NCI-H2196 (cell line): ENCODE data around the gene DENND1C.

ENCODE experiments used
- DNase-seq: peaks from one replicate; lab custom pipeline; 2025; ENCODE audit not compliant: unreplicated experiment; lab: John Stamatoyannopoulos, UW

DENND1C gene, protein sequence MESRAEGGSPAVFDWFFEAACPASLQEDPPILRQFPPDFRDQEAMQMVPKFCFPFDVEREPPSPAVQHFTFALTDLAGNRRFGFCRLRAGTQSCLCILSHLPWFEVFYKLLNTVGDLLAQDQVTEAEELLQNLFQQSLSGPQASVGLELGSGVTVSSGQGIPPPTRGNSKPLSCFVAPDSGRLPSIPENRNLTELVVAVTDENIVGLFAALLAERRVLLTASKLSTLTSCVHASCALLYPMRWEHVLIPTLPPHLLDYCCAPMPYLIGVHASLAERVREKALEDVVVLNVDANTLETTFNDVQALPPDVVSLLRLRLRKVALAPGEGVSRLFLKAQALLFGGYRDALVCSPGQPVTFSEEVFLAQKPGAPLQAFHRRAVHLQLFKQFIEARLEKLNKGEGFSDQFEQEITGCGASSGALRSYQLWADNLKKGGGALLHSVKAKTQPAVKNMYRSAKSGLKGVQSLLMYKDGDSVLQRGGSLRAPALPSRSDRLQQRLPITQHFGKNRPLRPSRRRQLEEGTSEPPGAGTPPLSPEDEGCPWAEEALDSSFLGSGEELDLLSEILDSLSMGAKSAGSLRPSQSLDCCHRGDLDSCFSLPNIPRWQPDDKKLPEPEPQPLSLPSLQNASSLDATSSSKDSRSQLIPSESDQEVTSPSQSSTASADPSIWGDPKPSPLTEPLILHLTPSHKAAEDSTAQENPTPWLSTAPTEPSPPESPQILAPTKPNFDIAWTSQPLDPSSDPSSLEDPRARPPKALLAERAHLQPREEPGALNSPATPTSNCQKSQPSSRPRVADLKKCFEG

DNA sequence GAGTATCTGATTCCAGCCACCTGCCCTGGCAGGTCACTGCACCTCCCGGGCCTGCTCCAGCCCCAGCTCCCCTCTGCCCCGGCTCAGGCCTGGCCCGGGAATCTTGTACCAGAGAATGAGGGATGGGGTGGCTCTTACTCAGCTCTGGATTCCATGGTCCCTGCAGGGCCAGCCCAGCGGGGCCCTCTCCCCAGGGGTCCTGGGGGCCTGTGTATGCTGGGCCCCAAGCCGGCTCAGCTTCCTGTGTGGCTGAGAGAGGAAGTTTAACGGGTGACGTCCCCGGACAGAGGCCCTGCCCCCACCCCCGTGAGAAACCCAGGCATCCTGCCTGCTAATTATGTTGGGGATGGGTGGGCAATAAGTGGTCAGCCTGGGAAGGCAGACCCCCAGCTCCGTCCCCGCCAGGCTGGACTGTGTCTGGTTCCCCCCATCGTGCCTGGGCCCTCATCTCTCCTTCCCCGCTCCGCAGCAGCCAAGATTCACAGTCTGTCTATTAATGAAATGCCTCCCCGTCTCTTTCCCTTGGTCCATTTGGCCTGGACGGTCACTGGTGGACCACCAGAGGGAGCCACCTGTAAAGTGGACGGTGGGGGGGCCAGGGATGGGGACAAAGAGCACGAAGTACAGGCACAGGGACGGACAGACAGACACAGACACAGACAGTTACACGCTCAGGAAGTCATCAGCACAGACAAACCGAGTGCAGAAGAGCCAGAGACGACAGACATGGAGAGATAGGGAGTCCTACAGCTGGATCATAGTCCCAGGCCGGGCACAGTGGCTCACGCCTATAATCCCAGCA lies at the start of gene DENND1C:
Gene DENND1C, minus strand, starts transcription at position 247 of the 802 bp plus-strand sequence. Its CDS starts 92 bp downstream, at position 155.
- peak; percentile 5 for DNase-seq

DNA sequence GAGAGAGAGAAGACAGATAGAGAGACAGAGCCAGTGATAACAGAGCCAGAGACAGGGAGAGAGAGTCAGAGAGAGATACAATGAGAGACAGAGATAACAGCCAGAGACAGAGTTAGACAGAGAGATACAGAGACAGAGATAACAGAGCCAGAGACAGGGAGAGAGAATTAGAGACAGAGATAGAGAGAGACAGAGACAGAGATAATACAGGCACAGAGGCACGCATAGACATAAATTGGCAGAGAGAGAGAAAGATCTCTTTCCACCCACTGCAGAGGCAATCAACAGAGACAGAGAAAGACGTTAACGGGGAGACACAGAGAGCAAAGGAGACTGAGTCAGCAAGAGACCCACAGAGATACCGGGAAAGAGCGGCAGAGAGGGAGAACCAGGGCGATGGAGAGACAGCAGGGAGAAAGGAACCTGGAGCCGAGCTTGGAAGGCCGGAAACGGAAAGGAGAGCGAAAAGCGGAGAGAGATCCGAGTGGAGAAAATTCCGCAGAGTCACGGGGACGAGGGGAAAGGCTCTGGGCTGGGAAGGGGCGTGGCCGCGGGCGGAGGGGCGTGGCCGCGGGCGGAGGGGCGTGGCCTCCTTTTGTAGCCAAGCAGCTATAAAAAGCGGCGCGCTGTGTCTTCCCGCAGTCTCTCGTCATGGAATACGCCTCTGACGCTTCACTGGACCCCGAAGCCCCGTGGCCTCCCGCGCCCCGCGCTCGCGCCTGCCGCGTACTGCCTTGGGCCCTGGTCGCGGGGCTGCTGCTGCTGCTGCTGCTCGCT lies 49.0 kb upstream of the DENND1C start, which contains the start of gene TNFSF9:
Gene TNFSF9, plus strand, starts transcription at position 641 of the 777 bp plus-strand sequence. Its CDS starts 11 bp downstream, at position 652.
- DNase-seq, result peak; percentile 76

DNA sequence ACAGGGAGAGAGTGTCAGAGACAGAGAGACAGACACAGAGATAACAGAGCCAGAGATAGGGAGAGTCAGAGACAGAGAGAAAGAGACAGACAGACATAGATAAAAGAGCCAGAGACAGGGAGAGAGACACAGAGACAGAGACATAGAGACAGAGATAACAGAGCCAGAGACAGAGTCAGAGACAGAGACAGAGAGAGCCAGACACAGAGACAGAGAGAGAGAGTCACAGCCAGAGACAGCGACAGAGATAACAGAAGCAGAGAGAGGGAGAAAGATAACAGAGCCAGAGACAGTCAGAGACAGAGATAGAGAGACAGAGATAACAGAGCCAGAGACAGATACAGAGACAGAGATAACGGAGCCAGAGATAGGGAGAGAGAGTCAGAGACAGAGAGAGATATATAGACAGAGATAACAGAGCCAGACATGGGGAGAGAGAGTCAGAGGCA lies 48.4 kb upstream of the DENND1C start:
- no peak for DNase-seq

DNA sequence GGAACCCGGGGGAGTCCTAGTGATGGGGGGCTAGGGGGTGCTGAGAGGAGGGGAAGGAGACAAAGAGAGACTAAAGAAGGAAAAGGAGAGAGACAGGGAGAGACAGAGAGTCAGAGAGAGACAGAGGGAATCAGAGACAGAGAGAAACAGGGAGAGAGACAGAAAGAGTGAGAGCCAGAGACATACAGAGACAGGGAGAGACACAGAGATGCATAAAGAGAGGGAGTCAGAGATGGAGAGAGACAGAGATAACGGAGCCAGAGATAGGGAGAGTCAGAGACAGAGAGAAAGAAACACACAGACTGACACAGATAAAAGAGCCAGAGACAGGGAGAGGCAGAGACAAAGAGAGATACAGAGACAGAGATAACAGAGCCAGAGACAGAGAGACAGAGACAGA lies 47.8 kb upstream of the DENND1C start:
- DNase-seq, result no peak

DNA sequence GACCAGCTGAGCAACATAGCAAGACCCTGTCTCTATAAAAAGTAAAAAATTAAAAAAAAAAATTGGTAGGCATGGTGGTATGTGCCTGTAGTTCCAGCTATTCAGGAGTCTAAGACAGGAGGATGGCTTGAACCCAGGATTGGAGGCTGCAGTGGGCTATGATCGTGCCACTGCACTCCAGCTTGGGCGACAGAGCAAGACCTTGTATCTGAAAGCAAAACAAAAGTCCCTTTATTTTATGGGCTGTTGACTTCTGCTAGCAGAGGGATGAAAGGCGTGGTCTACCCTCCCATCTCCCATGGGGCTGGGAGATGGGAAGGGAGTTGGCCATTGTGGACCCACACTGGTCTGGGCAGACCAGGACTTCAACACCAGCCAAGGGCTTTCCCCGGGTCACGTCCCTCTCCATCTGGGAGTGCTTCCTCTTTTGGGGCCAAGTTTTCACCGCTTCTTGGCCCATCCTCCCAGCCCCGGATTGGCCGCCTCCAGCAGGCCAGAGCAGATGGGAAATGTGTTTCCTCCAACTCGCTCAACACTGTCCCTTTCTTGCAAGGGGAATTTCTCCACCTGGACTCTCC lies 47.0 kb upstream of the DENND1C start:
- DNase-seq, result no peak

DNA sequence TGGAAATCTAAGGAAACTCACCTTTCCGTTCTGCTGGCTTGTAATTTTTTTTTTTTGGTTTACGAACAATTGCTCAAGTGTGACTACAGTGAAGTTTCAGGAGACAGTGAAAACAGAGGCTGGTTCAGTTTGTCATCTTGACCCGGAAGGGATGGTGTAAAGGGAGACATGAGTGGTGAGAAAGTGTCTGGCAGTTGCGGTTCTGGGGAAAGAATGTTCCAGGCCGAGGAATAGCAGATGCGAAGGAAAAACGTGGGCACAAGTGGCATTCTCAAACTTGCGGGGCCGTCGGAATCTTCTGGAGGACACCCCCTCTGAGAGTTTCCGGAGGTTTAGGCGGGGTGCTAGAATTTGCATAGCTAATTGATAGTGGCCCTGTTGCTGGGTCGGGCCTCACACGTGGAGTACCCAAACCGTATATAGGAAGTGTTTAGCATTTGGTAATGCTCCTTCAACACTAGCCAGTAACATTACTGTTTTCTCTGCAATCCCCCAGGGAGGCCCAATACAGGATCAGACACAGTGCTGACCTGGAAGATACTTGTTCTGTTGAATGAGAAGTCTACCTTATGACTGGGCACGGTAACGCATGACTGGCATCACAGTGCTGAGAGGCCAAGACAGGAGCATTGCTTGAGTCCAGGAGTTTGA lies 46.4 kb upstream of the DENND1C start:
- DNase-seq, result no peak

DNA sequence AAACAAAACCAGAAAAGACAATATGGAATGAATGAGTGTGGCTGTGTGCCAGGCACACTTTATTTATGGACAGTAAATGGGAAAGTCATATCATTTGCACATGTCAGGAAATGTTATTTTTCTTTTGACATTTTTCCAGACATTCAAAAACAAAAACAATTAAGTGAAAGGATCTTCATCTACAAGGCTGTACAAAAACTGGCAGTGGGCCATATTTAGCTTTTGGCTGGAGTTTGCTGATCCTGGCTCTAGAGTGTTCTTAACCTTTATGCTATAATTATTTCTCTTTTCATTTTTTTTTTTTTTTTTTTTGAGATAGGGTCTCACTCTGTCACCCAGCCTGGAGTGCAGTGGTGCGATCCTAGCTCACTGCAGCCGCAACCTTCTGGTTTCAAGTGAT lies 42.7 kb upstream of the DENND1C start:
- DNase-seq, result peak; percentile 13

DNA sequence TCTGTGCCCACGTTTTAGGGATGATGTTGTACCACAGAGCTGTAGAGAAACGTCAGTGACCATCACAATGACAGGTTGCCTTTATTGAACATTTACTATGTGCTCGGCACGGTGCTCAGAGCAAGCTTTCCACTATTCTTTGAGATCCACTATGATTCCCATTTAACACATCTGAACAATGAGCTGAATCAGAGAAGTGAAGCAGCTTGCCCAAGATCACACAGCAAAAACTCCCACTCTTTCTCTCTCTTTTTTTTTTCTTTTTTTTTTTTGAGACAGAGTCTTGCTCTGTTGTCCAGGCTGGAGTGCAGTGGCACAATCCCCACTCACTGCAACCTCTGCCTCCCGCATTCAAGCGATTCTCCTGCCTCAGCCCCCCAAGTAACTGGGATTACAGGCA lies 41.1 kb upstream of the DENND1C start:
- DNase-seq, result no peak

DNA sequence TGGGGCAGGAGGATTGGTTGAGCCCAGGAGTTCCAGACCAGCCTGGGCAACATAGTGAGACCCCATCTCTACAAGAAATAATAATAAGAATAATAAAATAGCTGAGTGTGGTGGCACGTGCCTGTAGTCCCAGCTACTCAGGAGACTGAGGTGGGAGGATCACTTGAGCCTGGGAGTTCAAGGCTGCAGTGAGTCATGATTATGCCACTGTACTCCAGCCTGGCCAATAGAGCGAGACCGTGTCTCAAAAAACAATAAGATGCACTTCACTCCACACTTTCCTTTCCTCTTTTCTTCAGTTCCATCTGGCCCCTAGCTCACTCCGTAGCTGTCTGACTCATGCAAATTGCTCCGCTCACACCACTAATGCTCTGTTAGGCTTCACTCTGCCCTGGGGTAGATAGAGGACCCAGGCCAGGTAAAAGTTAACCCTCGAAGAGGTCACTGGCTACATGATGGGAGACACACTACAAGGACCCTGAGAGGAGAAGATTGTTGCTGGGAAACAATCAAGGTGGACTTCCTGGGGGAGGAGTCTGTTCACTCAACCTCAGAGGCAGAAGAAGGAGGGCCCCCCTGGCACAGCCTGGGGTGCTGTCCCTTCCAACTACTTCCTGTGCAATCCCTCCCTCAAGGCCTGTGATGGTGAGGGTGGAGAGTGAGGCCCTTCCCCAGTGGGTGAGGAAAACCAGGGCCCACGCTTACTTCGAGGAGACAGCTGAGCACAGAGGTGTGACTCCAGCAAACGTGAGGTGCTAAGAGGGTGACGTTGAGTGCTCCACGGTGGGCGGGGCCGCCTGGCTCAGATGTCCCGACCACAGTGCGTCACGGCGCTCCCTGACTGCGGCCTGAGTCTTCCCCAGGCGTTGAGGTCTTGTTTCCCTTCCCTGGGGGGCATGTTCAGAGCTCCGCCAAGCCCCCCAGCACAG lies 40.4 kb upstream of the DENND1C start:
- DNase-seq, result no peak

DNA sequence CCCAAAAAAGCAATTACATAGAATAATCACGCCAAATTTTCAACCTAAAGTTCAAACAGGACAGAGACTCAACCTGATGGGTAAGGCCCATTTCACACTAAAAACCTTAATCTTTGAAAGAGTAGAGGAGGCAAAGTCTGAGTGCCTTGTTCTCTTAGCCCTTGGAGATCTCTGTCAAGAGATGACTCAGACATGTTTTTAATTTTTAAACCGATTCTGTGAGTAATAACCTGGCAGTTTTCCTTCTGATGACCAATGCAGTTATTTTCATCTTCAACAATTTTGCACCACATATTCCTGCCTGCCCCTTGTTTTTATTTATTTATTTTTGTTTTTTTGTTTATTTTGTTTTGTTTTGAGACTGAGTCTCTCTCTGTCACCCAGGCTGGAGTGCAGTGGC lies 37.7 kb upstream of the DENND1C start:
- DNase-seq, result no peak

DNA sequence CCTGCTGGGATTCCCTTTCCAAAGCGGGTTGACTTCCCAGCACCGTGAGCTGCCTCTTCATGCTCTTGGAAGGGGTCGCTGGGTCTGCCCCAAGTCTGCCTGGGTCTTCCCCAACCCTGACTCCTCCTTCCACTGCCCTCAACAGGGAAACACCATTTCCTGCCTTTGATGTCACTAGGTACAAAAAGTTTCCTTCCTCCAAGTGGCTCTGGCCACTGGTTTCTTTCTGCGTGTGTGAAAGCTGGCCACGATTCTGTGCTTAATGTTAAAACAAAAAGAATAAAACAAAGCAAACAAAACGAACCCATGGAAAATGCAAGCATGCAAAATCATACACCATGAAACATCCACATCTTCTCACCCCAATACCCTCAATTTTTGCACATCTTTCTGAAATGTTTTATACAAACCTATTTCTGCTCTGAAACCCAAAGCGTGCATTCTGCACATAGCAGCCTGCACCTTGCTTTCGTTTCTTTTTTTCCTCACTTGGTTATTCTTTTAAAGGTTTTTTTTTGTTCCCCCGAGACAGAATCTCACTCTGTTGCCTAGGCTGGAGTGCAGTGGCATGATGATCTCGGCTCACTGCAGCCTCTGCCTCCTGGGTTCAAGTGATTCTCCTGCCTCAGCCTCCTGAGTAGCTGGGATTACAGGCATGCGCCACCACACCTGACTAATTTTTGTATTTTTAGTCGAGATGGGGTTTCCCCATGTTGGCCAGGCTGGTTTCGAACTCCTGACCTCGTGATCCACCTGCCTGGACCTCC lies 36.7 kb upstream of the DENND1C start:
- DNase-seq, result no peak

DNA sequence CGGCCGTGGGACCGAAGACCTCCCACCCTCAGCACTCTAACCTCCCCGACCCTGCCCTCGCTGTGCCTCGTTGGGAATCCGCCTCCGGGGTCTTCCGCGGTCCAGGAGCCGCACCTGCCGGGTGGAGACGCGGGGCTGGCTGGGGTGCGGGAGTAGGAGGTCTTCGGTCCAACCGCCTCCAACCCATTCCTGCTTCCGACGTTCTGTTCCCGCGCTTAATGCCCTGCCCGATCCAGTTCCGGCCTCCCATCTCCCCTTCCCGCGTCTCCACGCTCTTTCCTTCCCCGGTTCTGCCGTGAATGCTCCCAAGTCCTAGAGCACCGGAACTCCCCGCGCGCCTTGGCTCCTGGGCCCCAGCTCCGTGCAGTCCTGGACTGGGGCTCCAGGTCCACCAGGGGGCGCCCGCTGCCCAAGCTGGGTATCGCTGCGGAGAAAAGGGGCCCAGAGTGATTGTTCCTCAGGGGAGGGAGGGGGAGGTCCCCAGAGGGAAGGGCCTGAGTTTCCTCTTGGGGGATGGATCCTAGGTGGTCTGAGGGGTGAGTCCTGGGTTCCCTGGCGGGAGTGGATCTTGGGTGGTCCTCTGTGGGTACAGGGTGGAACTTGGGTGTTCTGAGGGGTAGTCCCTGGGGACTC lies 35.2 kb upstream of the DENND1C start:
- peak; percentile 94 for DNase-seq

DNA sequence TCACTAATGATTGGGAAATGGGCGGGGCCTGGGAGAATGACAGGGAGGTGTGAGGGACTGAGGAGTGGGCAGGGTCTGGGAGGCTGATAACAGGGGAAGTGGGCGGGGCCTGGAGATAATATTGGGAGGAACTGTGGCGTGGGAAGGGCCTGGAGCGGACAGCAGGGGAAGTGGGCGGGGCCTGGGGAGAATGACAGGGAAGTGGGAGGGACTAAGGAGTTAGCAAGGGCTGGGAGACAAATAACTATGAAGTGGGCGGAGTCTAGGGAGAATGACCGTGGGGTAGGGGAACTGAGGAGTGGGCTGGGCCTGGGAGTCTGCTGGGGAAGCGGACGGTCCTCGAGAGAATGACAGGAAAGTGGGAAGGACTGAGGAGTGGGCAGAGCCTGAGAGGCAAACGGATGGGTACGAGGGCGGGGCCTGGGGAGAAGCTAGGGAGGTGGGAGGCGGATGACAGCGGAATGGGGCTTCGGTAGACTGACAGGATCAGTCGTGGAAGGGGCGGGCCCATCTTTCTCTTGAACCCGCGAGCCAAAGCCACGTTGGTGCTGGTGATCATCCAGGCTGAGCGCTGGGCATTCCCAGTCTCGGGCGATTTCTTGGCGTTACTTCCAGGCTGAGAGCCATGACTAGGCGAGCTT lies 34.6 kb upstream of the DENND1C start:
- DNase-seq, result peak; percentile 95

DNA sequence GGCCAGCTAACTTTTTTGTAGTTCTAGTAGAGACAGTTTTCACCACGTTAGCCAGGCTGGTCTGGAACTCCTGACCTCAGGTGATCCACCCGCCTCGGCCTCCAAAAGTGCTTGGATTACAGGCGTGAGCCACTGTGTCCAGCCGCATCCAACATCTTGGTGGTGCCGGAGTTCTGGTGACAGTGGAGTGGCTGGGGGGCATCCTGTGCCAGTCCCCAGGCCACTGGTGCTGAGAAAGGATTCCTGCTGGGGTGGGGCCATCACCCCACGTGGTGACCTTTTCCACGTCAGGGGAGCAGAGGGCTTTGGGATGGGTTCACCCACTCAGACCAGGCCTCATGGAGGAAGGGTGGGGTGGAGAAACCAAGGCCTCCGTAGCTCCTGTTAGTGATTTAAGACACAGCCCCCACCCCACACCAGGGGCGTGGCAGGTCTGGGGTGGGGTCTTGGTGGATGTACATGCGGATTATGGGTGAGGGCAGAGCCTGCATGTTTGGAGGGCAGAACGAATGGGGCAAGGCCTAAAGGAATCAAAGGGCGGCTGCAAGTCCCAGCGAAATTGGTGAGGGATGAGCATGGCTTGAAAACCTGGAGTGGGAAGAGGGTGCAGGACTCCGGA lies 33.4 kb upstream of the DENND1C start:
- no peak for DNase-seq

DNA sequence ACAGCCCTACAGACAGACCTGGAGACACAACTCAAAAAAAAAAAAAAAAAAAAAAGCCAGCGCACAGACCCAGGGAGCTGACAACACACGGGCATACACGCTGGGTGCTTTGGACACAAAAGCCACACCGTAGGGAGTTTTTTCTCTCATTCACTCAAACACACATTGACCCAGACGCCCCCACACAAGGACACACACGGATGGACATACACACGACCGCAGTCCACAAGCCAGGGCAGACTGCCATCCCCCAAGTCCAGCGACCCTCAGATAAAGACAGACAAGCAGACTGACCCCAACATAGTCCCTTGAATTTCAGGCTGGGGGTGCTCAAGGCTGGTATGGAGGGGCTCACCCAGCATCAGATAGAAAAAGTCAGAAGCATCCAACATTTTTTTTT lies 32.5 kb upstream of the DENND1C start:
- DNase-seq, result no peak

DNA sequence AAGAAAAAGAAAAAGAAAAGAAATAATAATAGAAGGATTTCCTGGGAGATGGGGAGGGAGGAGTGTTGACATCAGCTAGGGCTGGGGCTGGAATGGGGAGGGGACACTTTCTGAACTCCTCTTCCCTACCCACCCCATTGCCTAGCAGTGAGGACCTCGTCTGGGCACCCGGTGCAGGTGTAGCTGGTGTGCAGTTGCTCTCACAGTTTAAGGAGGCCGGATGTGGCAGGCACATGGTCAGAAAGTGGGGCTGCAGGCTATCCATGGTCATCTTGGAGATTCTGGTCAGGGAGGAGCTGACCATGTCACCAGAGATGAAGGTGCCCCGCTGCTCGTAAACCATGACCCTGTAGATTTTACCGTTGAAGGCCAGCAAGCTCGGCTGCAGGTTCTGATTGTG lies 29.0 kb upstream of the DENND1C start:
- DNase-seq, result no peak
